ENCODE data around the gene ABCA6.

The ABCA6 gene

GRCh38 chr17:69057280-69057679 is 84.4 kb downstream of the ABCA6 start:
- H3K27ac ChIP-seq (ENCODE audit: low read length) = no peak overlapping the region
- H2AFZ ChIP-seq (ENCODE audit: low read length) = no peak overlapping the region
- no peaks in the 10 kb centered on the region for H3F3A ChIP-seq (ENCODE audit: insufficient read depth, low read length)
- H4K20me1 ChIP-seq (ENCODE audit: insufficient read depth, low read length) = no peaks in the 10 kb centered on the region
- no peak for TF ChIP-seq EZH2 (optimal IDR thresholded peaks at IDR 0.05; ENCODE audit: low read depth, low read length)
- no peak for TF ChIP-seq EZH2phosphoT487 (IDR thresholded peaks at IDR 0.05; ENCODE audit: low read length)
- TF ChIP-seq CTCF (IDR thresholded peaks at IDR 0.05; ENCODE audit: low read length) = no peak
- no peak for DNase-seq
- H3K9me3 ChIP-seq (replicated peaks; ENCODE audit: insufficient read depth, low read length) = no peaks in the 10 kb centered on the region
- H3K4me3 ChIP-seq (ENCODE audit: low read length) = no peak overlapping the region
- no peaks in the 10 kb centered on the region for H3K9me2 ChIP-seq (replicated peaks; ENCODE audit: insufficient read depth, low read length)
- no peaks in the 10 kb centered on the region for H3K4me1 ChIP-seq (ENCODE audit: low read length)
- no peaks in the 10 kb centered on the region for H3K27me3 ChIP-seq (replicated peaks; ENCODE audit: insufficient read depth, low read length)
- H3K79me2 ChIP-seq (ENCODE audit: low read length) = no peaks in the 10 kb centered on the region
- H3K9ac ChIP-seq (ENCODE audit: low read length) = no peak overlapping the region
- H3K36me3 ChIP-seq (replicated peaks; ENCODE audit: insufficient read depth, low read length) = no peaks in the 10 kb centered on the region
- H3K4me2 ChIP-seq (ENCODE audit: low read depth, low read length) = no peak overlapping the region

GRCh38 chr17:69056179-69056823 is 85.4 kb downstream of the ABCA6 start:
- no peak for DNase-seq
- Histone ChIP-seq H3K4me1 (ENCODE audit: low read length) (no peaks in the 10 kb centered on the region), H3K9ac (ENCODE audit: low read length) (no peak overlapping the region), H3K27ac (ENCODE audit: low read length) (no peak overlapping the region), H4K20me1 (ENCODE audit: insufficient read depth, low read length) (no peaks in the 10 kb centered on the region), H3K4me2 (ENCODE audit: low read depth, low read length) (no peak overlapping the region), H3K79me2 (ENCODE audit: low read length) (no peaks in the 10 kb centered on the region), H3K9me2 (replicated peaks; ENCODE audit: insufficient read depth, low read length) (no peaks in the 10 kb centered on the region), H3F3A (ENCODE audit: insufficient read depth, low read length) (no peaks in the 10 kb centered on the region), H3K27me3 (replicated peaks; ENCODE audit: insufficient read depth, low read length) (no peaks in the 10 kb centered on the region), H3K36me3 (replicated peaks; ENCODE audit: insufficient read depth, low read length) (no peaks in the 10 kb centered on the region), H2AFZ (ENCODE audit: low read length) (no peak overlapping the region), H3K9me3 (replicated peaks; ENCODE audit: insufficient read depth, low read length) (no peaks in the 10 kb centered on the region), H3K4me3 (ENCODE audit: low read length) (no peak overlapping the region)
- TF ChIP-seq EZH2phosphoT487 (IDR thresholded peaks at IDR 0.05; ENCODE audit: low read length) (no peak), EZH2 (optimal IDR thresholded peaks at IDR 0.05; ENCODE audit: low read depth, low read length) (no peak), CTCF (IDR thresholded peaks at IDR 0.05; ENCODE audit: low read length) (no peak)

GRCh38 chr17:69055334-69055733 is 86.4 kb downstream of the ABCA6 start:
- Histone ChIP-seq H3K79me2 (ENCODE audit: low read length) (no peaks in the 10 kb centered on the region), H3F3A (ENCODE audit: insufficient read depth, low read length) (no peaks in the 10 kb centered on the region)

More at GRCh38 chr17:69055334-69055733, 86.4 kb downstream of the ABCA6 start:
- Histone ChIP-seq H3K9ac (ENCODE audit: low read length) (no peak overlapping the region), H3K27me3 (replicated peaks; ENCODE audit: insufficient read depth, low read length) (no peaks in the 10 kb centered on the region), H3K9me2 (replicated peaks; ENCODE audit: insufficient read depth, low read length) (no peaks in the 10 kb centered on the region), H4K20me1 (ENCODE audit: insufficient read depth, low read length) (no peaks in the 10 kb centered on the region), H3K9me3 (replicated peaks; ENCODE audit: insufficient read depth, low read length) (no peaks in the 10 kb centered on the region), H3K4me3 (ENCODE audit: low read length) (no peak overlapping the region), H3K27ac (ENCODE audit: low read length) (no peak overlapping the region), H3K36me3 (replicated peaks; ENCODE audit: insufficient read depth, low read length) (no peaks in the 10 kb centered on the region), H3K4me2 (ENCODE audit: low read depth, low read length) (no peak overlapping the region), H2AFZ (ENCODE audit: low read length) (no peak overlapping the region), H3K4me1 (ENCODE audit: low read length) (no peaks in the 10 kb centered on the region)
- no peak for DNase-seq
- TF ChIP-seq EZH2 (optimal IDR thresholded peaks at IDR 0.05; ENCODE audit: low read depth, low read length) = no peak
- no peak for TF ChIP-seq EZH2phosphoT487 (IDR thresholded peaks at IDR 0.05; ENCODE audit: low read length)
- no peak for TF ChIP-seq CTCF (IDR thresholded peaks at IDR 0.05; ENCODE audit: low read length)
